HG02943 (cell line): ENCODE measurements around the gene AFG3L2.
"Not testable (repeated sequence)": the region's sequence is repeated elsewhere in the genome, so short reads cannot be mapped to it uniquely, and the experiment has no call there.

Experiments
- ATAC-seq: cut with Tn5 transposase; IDR thresholded peaks from one replicate; pipeline ENCODE4 v1.9.1; 2021; ENCODE audit warnings: mild to moderate bottlenecking, low read depth, moderate library complexity; ENCODE audit not compliant: unreplicated experiment

The AFG3L2 gene

GRCh38 chr18:12376754-12377555, at the start of gene AFG3L2:
TSS of gene AFG3L2 (minus strand) at chr18:12377227. CDS start at chr18:12377082, 145 bp downstream.
- ATAC-seq: peak; percentile 80

DNA sequence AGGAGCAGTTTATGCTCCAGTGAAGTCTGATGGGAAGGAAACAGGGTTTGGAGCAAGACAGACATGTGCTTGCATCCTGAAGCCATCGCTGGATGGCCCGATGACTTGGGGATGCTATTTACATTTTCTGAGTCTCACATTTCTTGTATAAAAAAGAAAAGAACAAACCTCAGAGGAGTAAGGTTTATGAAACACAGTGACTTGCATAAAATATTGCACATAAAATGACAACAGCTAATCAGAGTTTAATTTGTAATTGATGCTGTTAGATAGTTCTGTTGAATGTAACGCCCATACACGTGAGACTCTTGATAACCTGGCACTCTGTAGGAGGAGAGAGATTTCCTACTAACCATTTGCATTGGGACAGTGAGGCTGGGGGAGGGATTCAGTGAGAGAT, 47.2 kb upstream of the AFG3L2 start:
- ATAC-seq: no peak

- no peak for ATAC-seq
These were observed 46.8 kb upstream of the AFG3L2 start for GRCh38 chr18:12423820-12424219.

DNA sequence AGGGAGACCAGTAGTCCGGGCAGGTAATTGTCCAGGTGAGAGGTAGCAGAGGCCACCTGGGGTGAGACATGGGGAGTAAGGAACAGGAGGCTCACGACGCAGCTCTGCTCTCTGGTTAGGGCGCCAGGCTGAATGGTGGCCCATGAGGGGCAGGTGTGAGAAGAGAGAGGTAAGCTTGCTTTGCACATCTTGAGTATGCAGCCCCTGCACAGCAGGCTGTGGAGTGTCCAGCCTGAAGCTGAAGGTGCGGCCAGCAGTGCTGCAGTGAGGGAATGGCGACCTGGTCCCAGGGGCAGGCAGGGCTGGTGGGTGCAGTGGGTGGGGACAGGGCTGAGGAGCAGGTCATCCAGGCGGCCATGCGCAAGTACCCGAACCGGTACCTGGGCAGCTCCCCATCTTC, 46.4 kb upstream of the AFG3L2 start:
- ATAC-seq: no peak

DNA sequence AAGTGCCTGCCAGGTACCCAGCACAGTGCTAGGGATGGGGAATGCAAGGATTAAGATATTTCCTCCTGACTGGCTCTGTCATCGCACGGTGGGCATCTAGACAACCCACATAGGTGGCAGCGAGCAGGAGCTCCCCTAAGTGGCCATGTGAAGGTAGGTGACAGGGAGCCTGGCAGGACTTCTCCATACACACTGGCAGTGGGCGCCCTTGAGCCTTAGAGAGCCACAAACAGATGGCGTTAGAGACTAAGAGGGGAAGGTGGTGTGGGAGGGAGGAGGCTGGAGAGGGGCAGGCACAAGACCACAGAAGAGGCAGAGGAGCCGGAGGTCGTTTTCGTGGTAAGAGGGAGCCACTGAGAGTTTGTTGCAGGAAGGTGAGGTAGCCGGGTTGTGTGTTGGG, 45.9 kb upstream of the AFG3L2 start:
- no peak for ATAC-seq

- no peak for ATAC-seq
These were observed 44.7 kb upstream of the AFG3L2 start for GRCh38 chr18:12421732-12422131.

DNA sequence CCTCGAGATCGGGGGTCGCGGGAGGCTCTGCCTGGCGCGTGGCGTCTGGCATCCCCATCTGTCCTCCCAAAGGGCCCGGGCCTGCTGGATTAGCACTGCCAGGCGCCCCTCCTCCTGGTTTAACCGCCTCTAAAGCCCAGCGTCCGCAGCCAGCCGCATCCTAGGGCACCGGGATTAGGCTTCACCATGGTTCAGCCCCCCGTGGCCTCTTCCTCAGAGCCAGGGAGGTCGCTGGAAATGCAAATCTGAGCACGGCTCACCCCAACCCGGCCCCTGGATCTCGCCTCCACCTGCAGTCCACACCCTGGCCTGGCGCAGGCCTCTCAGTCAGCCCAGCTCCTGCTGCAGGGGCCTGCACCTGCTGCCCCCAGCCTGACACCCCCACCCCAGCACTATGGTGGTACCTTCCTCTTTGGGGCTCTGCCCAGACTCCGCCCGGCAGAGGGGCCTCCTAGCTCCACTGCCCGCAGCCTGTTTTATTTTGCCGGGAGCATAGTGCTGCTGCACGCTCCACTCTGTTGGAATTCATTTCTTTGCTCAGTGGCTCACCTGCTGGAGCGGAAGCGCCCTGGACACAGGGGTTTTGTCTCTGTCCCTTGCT, 43.9 kb upstream of the AFG3L2 start:
- ATAC-seq: no peak

- no peak for ATAC-seq
These were observed 40.7 kb upstream of the AFG3L2 start for GRCh38 chr18:12417687-12418086.

GRCh38 chr18:12416098-12416729, 39.2 kb upstream of the AFG3L2 start:
- ATAC-seq: no peak

GRCh38 chr18:12411456-12411855, 34.4 kb upstream of the AFG3L2 start:
- no peak for ATAC-seq

GRCh38 chr18:12410747-12411146, 33.7 kb upstream of the AFG3L2 start:
- not testable (repeated sequence) for ATAC-seq

DNA sequence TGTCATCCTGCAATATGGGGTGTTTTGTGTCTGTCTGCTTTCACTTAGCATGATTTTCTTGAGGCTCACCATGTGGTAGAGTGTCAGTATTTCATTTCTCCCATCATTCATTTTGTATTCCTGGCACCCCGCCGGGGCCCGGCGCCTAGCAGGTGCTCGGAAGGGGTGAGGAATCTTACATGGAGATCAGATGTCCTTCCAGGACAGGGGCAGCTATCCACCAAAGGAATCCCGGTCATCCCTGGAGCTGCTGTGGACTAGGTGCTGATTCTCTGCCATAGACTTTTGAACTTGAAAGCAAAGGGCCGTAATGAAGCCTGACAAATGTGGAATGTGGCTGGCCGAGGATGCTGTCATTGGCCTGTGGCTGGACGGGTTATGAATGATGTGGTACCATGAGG, 33.1 kb upstream of the AFG3L2 start:
- ATAC-seq: no peak

DNA sequence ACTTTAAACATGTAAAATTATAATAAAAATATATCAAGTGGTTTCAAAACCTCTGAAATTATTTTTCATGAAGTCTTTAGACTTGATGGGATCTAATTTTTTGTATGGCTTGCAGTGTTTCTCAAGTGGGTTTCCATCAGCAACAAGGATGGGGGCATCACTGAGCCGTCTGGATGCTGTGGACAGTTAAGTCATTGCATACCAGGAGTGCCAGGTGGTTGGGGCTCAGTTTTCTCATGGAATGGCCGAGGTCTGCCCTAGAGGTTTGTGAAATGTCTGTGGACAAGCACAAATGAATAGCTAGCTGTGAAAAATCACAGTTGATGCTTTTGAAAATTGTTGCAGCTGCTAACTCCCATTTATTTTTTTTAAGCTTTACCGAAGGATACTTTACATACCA, 32.4 kb upstream of the AFG3L2 start:
- ATAC-seq: no peak

DNA sequence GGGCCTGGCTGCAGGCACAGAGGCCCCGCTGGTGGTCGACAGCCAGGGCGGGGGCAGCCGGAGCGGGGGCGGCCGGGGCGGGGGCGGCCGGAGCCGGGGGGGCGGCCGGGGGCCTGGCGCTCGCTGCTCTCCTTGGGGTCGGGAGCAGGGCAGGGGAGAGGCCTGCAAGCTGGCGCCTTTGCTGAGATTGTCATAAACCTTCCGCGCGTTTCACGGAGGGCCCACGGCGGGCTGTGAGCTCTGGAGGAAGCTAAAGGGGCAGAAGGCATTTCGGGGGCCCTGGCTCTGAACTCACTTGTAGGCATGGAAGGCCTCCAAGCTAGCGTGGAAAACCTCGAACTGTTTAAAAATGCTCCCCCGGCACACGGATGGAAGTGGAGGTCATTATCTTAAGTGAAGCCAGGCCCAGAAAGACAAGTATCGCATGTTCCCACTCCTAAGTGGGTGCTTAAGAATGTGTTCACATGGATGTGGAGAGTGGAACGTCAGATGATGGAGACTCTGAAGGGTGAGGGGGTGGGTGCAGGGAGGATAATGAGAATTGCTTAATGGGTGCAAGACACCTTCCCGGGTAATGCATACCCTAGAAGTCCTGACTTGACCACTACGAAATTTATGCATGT, 31.3 kb upstream of the AFG3L2 start:
- ATAC-seq: no peak

GRCh38 chr18:12406371-12407111, 29.5 kb upstream of the AFG3L2 start:
- ATAC-seq: no peak

DNA sequence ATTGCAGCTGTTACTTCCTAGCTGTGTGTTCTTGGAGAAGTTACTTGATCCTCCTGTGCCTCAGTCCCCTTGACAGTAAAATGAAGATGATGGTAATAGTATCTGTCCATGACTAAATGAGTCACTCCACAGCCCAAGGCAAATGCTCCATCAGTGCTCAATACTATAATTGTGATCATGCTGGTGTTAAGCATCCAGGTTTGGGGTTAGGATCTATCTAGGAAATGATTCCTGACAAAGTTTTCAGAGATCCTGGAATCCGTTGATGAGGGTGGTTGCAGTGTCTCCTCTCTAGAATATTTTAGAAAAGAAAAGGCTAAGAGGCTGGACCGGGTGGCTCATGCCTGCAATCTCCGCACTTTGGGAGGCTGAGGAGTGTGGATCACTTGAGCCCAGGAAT, 28.0 kb upstream of the AFG3L2 start:
- ATAC-seq: no peak

GRCh38 chr18:12403601-12404506, 26.8 kb upstream of the AFG3L2 start:
- ATAC-seq: no peak

GRCh38 chr18:12401881-12402280, 24.9 kb upstream of the AFG3L2 start:
- no peak for ATAC-seq

DNA sequence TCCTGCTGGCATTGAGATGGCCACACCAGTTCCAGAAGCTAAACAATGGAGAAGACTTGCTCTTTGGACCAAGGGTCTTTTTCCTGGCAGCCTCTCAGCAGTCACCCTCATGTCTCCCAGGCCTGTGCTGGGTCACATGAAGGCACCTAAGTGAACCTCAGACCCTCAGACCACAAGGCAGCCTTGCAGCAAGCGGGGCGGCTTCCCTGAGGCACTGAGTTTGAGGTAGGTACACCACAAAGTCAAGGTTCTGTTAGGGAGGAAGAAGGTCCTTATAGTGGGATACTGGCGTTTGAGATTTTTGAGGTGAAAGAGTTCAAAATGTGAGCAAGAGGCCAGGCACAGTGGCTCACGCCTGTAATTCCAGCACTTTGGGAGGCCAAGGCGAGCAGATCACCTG, 22.2 kb upstream of the AFG3L2 start:
- ATAC-seq: no peak

DNA sequence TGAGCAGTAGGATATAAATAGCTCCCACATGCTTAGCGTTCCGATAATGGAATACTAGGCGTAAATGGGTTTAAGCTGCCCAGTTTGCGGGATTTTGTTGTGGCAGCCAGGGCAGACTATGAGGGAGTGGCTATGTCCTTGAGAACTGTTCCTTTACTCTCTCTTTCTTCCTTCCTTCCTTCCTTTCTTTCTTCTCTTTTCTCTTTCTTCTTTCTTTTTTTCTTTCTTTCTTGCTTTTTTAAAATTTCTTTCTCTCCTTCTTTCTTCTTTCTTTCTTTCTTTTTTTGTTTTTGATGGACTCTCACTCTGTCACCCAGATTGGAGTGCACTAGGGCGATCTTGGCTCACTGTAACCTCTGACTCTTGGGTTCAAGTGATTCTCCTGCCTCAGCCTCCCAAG, 21.6 kb upstream of the AFG3L2 start:
- ATAC-seq: no peak
